Glutamatergic neuron (in vitro differentiated cells): ENCODE results near the gene GABRQ. TPM values are rescaled to one million over a fixed set of nuclear protein-coding genes. Genes with fewer than 3 reads are reported as not detected.

ENCODE experiments used
- DNase-seq: peaks from one replicate; pipeline ENCODE4 v3.0.0; 2022
- H3K27ac Mint-ChIP-seq: one replicate; pipeline ENCODE4 v1.8.0; 2020; ENCODE audit warnings: mild to moderate bottlenecking, mixed read lengths, inconsistent platforms; ENCODE audit not compliant: unreplicated experiment
- H3K27me3 Mint-ChIP-seq: one replicate; pipeline ENCODE4 v1.8.0; 2020; ENCODE audit warnings: mild to moderate bottlenecking, moderate library complexity, mixed read lengths, inconsistent platforms; ENCODE audit not compliant: unreplicated experiment
- H3K36me3 Mint-ChIP-seq: one replicate; pipeline ENCODE4 v1.8.0; 2020; ENCODE audit warnings: mild to moderate bottlenecking, mixed read lengths, inconsistent platforms; ENCODE audit not compliant: unreplicated experiment
- H3K4me1 Mint-ChIP-seq: one replicate; pipeline ENCODE4 v1.8.0; 2020; ENCODE audit warnings: mild to moderate bottlenecking, low read depth, mixed read lengths, inconsistent platforms; ENCODE audit not compliant: unreplicated experiment
- H3K4me3 Mint-ChIP-seq: one replicate; pipeline ENCODE4 v1.8.0; 2020; ENCODE audit warnings: mild to moderate bottlenecking, mixed read lengths, inconsistent platforms; ENCODE audit not compliant: unreplicated experiment
- H3K9me3 Mint-ChIP-seq: one replicate; pipeline ENCODE4 v1.8.0; 2020; ENCODE audit warnings: mild to moderate bottlenecking, moderate library complexity, mixed read lengths, inconsistent platforms; ENCODE audit not compliant: unreplicated experiment
- total RNA-seq: library from RNA; stranded (reverse); fragmentation: NEBNext Ultra II Directional; extraction: Animal tissue kit (Norgen Biotek cat#: 25700); gene quantifications from one replicate; pipeline ENCODE4 v1.2.1, GENCODE V29; 2021; ENCODE audit not compliant: unreplicated experiment
- TF ChIP-seq, protein P1 (sequence below): fragments of 200-600 bp; sonication (generic); IDR thresholded peaks from one replicate; pipeline ENCODE4 v1.5.0; 2021; ENCODE audit not compliant: partially characterized antibody, unreplicated experiment

Gene GABRQ
- total RNA-seq, 1 donor from 2014 or later: 2.6 TPM

GRCh38 chrX:152639426-152639825 lies 1.7 kb downstream of the GABRQ start:
- H3K27me3 Mint-ChIP-seq: no peaks in the 10 kb centered on the region
- no peak overlapping the region for H3K27ac Mint-ChIP-seq
- DNase-seq: no peak
- TF ChIP-seq, protein P1, sequence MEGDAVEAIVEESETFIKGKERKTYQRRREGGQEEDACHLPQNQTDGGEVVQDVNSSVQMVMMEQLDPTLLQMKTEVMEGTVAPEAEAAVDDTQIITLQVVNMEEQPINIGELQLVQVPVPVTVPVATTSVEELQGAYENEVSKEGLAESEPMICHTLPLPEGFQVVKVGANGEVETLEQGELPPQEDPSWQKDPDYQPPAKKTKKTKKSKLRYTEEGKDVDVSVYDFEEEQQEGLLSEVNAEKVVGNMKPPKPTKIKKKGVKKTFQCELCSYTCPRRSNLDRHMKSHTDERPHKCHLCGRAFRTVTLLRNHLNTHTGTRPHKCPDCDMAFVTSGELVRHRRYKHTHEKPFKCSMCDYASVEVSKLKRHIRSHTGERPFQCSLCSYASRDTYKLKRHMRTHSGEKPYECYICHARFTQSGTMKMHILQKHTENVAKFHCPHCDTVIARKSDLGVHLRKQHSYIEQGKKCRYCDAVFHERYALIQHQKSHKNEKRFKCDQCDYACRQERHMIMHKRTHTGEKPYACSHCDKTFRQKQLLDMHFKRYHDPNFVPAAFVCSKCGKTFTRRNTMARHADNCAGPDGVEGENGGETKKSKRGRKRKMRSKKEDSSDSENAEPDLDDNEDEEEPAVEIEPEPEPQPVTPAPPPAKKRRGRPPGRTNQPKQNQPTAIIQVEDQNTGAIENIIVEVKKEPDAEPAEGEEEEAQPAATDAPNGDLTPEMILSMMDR: no peak
- H3K36me3 Mint-ChIP-seq: no peaks in the 10 kb centered on the region
- H3K4me1 Mint-ChIP-seq: peaks cover 10% of the 10 kb centered on the region
- peak overlapping the region; percentile 69 for H3K4me3 Mint-ChIP-seq
- no peaks in the 10 kb centered on the region for H3K9me3 Mint-ChIP-seq

- Mint-ChIP-seq H3K4me3 (no peak overlapping the region), H3K4me1 (peaks cover 10% of the 10 kb centered on the region), H3K36me3 (no peaks in the 10 kb centered on the region), H3K9me3 (no peaks in the 10 kb centered on the region), H3K27ac (no peak overlapping the region), H3K27me3 (no peaks in the 10 kb centered on the region)
- TF ChIP-seq, protein P1: no peak
- DNase-seq: no peak
These were observed 2.5 kb downstream of the GABRQ start for GRCh38 chrX:152640034-152640818.

DNA sequence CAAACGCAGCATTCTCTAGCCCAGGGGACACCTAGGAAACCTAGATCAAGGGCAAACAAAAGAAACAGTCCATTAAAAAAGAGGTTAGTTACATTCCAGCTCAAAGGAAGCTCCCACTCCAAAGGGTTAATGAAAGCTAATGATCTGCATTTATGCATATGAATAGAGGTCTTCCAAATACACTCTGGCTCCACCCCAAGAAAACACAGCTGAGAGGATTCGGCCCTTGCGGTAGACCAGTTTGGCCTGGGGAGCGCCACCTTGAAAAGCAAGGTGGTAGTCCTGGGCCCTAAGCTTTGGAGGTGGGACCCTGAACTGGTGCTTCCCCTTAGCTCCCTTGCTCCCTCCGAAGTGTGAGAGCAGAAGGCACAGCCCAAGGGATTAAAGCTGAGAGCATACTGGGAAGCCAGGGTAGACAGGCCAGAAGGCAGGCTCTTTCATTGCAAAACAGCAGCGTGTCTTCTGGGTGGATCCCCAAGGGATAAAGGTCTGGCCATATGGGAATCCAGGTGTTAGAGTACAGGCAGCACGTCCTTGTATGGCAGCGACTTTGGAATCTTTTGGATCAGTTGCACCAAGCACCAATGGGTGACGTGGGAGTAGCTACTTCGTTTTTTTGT lies 3.7 kb downstream of the GABRQ start:
- DNase-seq: no peak
- TF ChIP-seq, protein P1: no peak
- H3K36me3 Mint-ChIP-seq: no peaks in the 10 kb centered on the region
- H3K4me3 Mint-ChIP-seq: no peak overlapping the region
- no peaks in the 10 kb centered on the region for H3K9me3 Mint-ChIP-seq
- H3K27me3 Mint-ChIP-seq: no peaks in the 10 kb centered on the region
- H3K4me1 Mint-ChIP-seq: peaks cover 10% of the 10 kb centered on the region
- H3K27ac Mint-ChIP-seq: peak overlapping the region; percentile 43

- Mint-ChIP-seq H3K36me3 (no peaks in the 10 kb centered on the region), H3K27me3 (no peaks in the 10 kb centered on the region), H3K4me1 (peaks cover 10% of the 10 kb centered on the region), H3K4me3 (no peak overlapping the region), H3K27ac (peak overlapping the region; percentile 43), H3K9me3 (no peaks in the 10 kb centered on the region)
- TF ChIP-seq, protein P1: peak; percentile 33
- peak; percentile 23 for DNase-seq
These were observed 4.3 kb downstream of the GABRQ start for GRCh38 chrX:152641996-152642395.
